HepG2 (cell line): ENCODE data around the gene CTNNBIP1. TPM values are rescaled to one million over a fixed set of nuclear protein-coding genes. Genes with fewer than 3 reads are reported as not detected.

ENCODE experiments used
- CCDC6 ChIP-seq: sonication (generic); formaldehyde crosslinking; IDR thresholded peaks from 2 replicates; pipeline ENCODE4 v1.8.1; 2022; ENCODE audit warnings: mild to moderate bottlenecking, missing genetic modification reagents, moderate library complexity
- EHMT2 ChIP-seq: fragments of 200-600 bp; sonication (generic); IDR thresholded peaks from 2 replicates; pipeline ENCODE4 v1.7.0; 2017; ENCODE audit warnings: antibody characterized with exemption, low read depth, low read length, borderline replicate concordance
- NCOA5 ChIP-seq: sonication (generic); formaldehyde crosslinking; IDR thresholded peaks from 2 replicates; pipeline ENCODE4 v1.4.0; 2020; ENCODE audit warnings: missing genetic modification reagents
- ZNF280D ChIP-seq: sonication (generic); formaldehyde crosslinking; IDR thresholded peaks from 2 replicates; pipeline ENCODE4 v1.5.1; 2020; ENCODE audit warnings: mild to moderate bottlenecking, missing genetic modification reagents
- ZNF292 ChIP-seq: sonication (generic); formaldehyde crosslinking; IDR thresholded peaks from 2 replicates; pipeline ENCODE4 v1.8.1; 2022; ENCODE audit warnings: mild to moderate bottlenecking, low read depth, missing genetic modification reagents, borderline replicate concordance
- ZNF687 ChIP-seq: sonication (generic); formaldehyde crosslinking; IDR thresholded peaks from 2 replicates; pipeline ENCODE4 v1.5.1; 2020; ENCODE audit warnings: mild to moderate bottlenecking, missing genetic modification reagents, moderate library complexity
- ZNF772 ChIP-seq: sonication (generic); formaldehyde crosslinking; IDR thresholded peaks from 2 replicates; pipeline ENCODE4 v1.5.0; 2020; ENCODE audit warnings: mild to moderate bottlenecking, missing genetic modification reagents
- ZNF777 ChIP-seq: sonication (generic); formaldehyde crosslinking; IDR thresholded peaks from 2 replicates; pipeline ENCODE4 v1.4.0; 2020; ENCODE audit warnings: missing genetic modification reagents
- polyA plus RNA-seq, 8 experiments: library from polyadenylated mRNA; depleted of rRNA in 3 of 8; stranded (reverse) in 7 of 8; unstranded in 1 of 8; fragments of >200 nt; fragmentation: Illumina TruSeq in 4 of 8; extraction: Trizol in 4 of 8; gene quantifications; 2 replicates each; pipeline versions ENCODE4 v1.2.1 to v1.2.3, GENCODE V29; 2011 to 2016; ENCODE audit warnings: low read depth in 4 of 8, missing spikeins in 1 of 8, mixed read lengths in 1 of 8; ENCODE audit not compliant: insufficient read depth in 1 of 8
- total RNA-seq, 5 experiments: library from RNA; depleted of rRNA; stranded (reverse); fragments of >200 nt; fragmentation: Illumina TruSeq; extraction: Trizol; gene quantifications; 2 replicates each; pipeline ENCODE4 v1.2.3, GENCODE V29; 2016; ENCODE audit warnings: low read depth in 1 of 5
- TF ChIP-seq, protein P1 (sequence below): sonication (generic); formaldehyde crosslinking; IDR thresholded peaks from one replicate; pipeline ENCODE4 v1.5.1; 2020; ENCODE audit warnings: mild to moderate bottlenecking, missing genetic modification reagents; ENCODE audit errors: not compliant biosample characterization
- TF ChIP-seq, protein P2 (sequence below): sonication (generic); formaldehyde crosslinking; IDR thresholded peaks from 2 replicates; pipeline ENCODE4 v1.5.1; 2020; ENCODE audit warnings: mild to moderate bottlenecking, moderate library complexity, missing genetic modification reagents

The CTNNBIP1 gene
- total and polyA plus RNA-seq, 2 of the 13 experiments (the other 11 are each of a cell fraction or from before 2014, with no cell fraction given), result 71.7 to 83.0 TPM

- TF ChIP-seq, protein P1, sequence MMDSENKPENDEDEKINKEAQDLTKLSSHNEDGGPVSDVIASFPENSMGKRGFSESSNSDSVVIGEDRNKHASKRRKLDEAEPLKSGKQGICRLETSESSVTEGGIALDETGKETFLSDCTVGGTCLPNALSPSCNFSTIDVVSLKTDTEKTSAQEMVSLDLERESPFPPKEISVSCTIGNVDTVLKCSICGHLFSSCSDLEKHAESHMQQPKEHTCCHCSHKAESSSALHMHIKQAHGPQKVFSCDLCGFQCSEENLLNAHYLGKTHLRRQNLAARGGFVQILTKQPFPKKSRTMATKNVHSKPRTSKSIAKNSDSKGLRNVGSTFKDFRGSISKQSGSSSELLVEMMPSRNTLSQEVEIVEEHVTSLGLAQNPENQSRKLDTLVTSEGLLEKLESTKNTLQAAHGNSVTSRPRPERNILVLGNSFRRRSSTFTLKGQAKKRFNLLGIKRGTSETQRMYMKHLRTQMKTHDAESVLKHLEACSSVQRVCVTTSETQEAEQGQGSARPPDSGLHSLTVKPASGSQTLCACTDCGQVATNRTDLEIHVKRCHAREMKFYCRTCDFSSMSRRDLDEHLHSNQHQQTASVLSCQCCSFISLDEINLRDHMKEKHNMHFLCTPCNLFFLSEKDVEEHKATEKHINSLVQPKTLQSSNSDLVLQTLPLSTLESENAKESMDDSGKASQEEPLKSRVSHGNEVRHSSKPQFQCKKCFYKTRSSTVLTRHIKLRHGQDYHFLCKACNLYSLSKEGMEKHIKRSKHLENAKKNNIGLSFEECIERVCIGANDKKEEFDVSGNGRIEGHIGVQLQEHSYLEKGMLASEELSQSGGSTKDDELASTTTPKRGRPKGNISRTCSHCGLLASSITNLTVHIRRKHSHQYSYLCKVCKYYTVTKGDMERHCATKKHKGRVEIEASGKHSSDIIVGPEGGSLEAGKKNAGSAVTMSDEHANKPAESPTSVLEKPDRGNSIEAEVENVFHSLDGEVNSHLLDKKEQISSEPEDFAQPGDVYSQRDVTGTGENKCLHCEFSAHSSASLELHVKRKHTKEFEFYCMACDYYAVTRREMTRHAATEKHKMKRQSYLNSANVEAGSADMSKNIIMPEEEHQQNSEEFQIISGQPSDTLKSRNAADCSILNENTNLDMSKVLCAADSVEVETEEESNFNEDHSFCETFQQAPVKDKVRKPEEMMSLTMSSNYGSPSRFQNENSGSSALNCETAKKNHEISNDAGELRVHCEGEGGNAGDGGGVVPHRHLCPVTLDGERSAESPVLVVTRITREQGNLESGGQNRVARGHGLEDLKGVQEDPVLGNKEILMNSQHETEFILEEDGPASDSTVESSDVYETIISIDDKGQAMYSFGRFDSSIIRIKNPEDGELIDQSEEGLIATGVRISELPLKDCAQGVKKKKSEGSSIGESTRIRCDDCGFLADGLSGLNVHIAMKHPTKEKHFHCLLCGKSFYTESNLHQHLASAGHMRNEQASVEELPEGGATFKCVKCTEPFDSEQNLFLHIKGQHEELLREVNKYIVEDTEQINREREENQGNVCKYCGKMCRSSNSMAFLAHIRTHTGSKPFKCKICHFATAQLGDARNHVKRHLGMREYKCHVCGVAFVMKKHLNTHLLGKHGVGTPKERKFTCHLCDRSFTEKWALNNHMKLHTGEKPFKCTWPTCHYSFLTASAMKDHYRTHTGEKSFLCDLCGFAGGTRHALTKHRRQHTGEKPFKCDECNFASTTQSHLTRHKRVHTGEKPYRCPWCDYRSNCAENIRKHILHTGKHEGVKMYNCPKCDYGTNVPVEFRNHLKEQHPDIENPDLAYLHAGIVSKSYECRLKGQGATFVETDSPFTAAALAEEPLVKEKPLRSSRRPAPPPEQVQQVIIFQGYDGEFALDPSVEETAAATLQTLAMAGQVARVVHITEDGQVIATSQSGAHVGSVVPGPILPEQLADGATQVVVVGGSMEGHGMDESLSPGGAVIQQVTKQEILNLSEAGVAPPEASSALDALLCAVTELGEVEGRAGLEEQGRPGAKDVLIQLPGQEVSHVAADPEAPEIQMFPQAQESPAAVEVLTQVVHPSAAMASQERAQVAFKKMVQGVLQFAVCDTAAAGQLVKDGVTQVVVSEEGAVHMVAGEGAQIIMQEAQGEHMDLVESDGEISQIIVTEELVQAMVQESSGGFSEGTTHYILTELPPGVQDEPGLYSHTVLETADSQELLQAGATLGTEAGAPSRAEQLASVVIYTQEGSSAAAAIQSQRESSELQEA (CRISPR knock-in tag), result peak; percentile 88
- TF ChIP-seq NCOA5 (CRISPR knock-in tag) (no peak), ZNF777 (peak; percentile 7; the same call in 1 of the 2 replicates), ZNF280D (CRISPR knock-in tag) (no peak), EHMT2 (no peak), ZNF772 (0 out of 2 replicates have a peak, but pooled peaks have one; percentile 26), CCDC6 (CRISPR knock-in tag) (no peak), ZNF687 (CRISPR knock-in tag) (peak; percentile 62), ZNF292 (CRISPR knock-in tag) (peak; percentile 59; the same call in 1 of the 2 replicates)
- TF ChIP-seq, protein P2, sequence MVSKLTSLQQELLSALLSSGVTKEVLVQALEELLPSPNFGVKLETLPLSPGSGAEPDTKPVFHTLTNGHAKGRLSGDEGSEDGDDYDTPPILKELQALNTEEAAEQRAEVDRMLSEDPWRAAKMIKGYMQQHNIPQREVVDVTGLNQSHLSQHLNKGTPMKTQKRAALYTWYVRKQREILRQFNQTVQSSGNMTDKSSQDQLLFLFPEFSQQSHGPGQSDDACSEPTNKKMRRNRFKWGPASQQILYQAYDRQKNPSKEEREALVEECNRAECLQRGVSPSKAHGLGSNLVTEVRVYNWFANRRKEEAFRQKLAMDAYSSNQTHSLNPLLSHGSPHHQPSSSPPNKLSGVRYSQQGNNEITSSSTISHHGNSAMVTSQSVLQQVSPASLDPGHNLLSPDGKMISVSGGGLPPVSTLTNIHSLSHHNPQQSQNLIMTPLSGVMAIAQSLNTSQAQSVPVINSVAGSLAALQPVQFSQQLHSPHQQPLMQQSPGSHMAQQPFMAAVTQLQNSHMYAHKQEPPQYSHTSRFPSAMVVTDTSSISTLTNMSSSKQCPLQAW (CRISPR knock-in tag), result peak; percentile 33; the same call in 1 of the 2 replicates
Observed at GRCh38 chr1:9822897-9823692, 87.0 kb downstream of the CTNNBIP1 start (continued).
